ENCODE data around the gene GAS7. TPM values are rescaled to one million over a fixed set of nuclear protein-coding genes. Genes with fewer than 3 reads are reported as not detected.
"Not testable (repeated sequence)": the region's sequence is repeated elsewhere in the genome, so short reads cannot be mapped to it uniquely, and the experiment has no call there.

Gene GAS7
- total RNA-seq, 1 donor from 2014 or later, result 26.7 TPM

- no peak for DNase-seq (ENCODE audit: low spot score)
Observed at GRCh38 chr17:10111907-10112452, 86.4 kb downstream of the GAS7 start.

- no peak for DNase-seq (ENCODE audit: low spot score)
Observed at GRCh38 chr17:10109146-10109545, 89.3 kb downstream of the GAS7 start.

- DNase-seq (ENCODE audit: low spot score), result no peak
Observed at GRCh38 chr17:10107316-10108165, 90.9 kb downstream of the GAS7 start.

- no peak for DNase-seq (ENCODE audit: low spot score)
Observed at GRCh38 chr17:10106067-10106466, 92.3 kb downstream of the GAS7 start.

- DNase-seq (ENCODE audit: low spot score), result peak; percentile 50
Observed at GRCh38 chr17:10105513-10106001, 92.8 kb downstream of the GAS7 start.

GRCh38 chr17:10103712-10104111, 94.7 kb downstream of the GAS7 start:
- DNase-seq (ENCODE audit: low spot score), result no peak

- DNase-seq (ENCODE audit: low spot score), result no peak
Observed at GRCh38 chr17:10102817-10103216, 95.6 kb downstream of the GAS7 start.

- DNase-seq (ENCODE audit: low spot score), result no peak
Observed at GRCh38 chr17:10099051-10099571, 99.3 kb downstream of the GAS7 start.

- no peak for DNase-seq (ENCODE audit: low spot score)
Observed at GRCh38 chr17:10096596-10096995, 101.8 kb downstream of the GAS7 start.

GRCh38 chr17:10095295-10095694, 103.1 kb downstream of the GAS7 start:
- not testable (repeated sequence) for DNase-seq (ENCODE audit: low spot score)

GRCh38 chr17:10094797-10095196, 103.6 kb downstream of the GAS7 start:
- no peak for DNase-seq (ENCODE audit: low spot score)

GRCh38 chr17:10092595-10092994, 105.8 kb downstream of the GAS7 start:
- no peak for DNase-seq (ENCODE audit: low spot score)

GRCh38 chr17:10091046-10091445, 107.4 kb downstream of the GAS7 start:
- no peak for DNase-seq (ENCODE audit: low spot score)

GRCh38 chr17:10089196-10089804, 109.1 kb downstream of the GAS7 start:
- no peak for DNase-seq (ENCODE audit: low spot score)

GRCh38 chr17:10088444-10088843, 110.0 kb downstream of the GAS7 start:
- no peak for DNase-seq (ENCODE audit: low spot score)

GRCh38 chr17:10087355-10087754, 111.1 kb downstream of the GAS7 start:
- no peak for DNase-seq (ENCODE audit: low spot score)

- DNase-seq (ENCODE audit: low spot score), result no peak
Observed at GRCh38 chr17:10083864-10084263, 114.5 kb downstream of the GAS7 start.

- no peak for DNase-seq (ENCODE audit: low spot score)
Observed at GRCh38 chr17:10082795-10083194, 115.6 kb downstream of the GAS7 start.

GRCh38 chr17:10081571-10082169, 116.7 kb downstream of the GAS7 start:
- DNase-seq (ENCODE audit: low spot score), result no peak

- DNase-seq (ENCODE audit: low spot score), result no peak
Observed at GRCh38 chr17:10077561-10078299, 120.7 kb downstream of the GAS7 start.

GRCh38 chr17:10075919-10076318, 122.5 kb downstream of the GAS7 start:
- DNase-seq (ENCODE audit: low spot score), result no peak

Data from mucosa of gallbladder (tissue), 1 donor.